IPS-15b (cell line): ENCODE results near the gene NDUFAB1.
A peak's percentile ranks its signal among the peaks of the same experiment; 100 is the strongest.
"Not testable (repeated sequence)": the region's sequence is repeated elsewhere in the genome, so short reads cannot be mapped to it uniquely, and the experiment has no call there.

ENCODE experiments used
- H3K27me3 ChIP-seq: one replicate; pipeline ENCODE4 v1.6.1; 2013; ENCODE audit warnings: low read length; ENCODE audit not compliant: control insufficient read depth, insufficient read depth
- H3K36me3 ChIP-seq: one replicate; pipeline ENCODE4 v1.6.1; 2013; ENCODE audit warnings: low read length; ENCODE audit not compliant: control insufficient read depth, insufficient read depth
- H3K4me1 ChIP-seq: one replicate; pipeline ENCODE4 v1.6.1; 2013; ENCODE audit warnings: mild to moderate bottlenecking, low read length; ENCODE audit not compliant: control insufficient read depth, insufficient read depth
- H3K4me3 ChIP-seq: one replicate; pipeline ENCODE4 v1.5.1; 2013; ENCODE audit warnings: low read depth, low read length
- H3K9ac ChIP-seq: one replicate; pipeline ENCODE4 v1.6.1; 2013; ENCODE audit warnings: low read depth, mild to moderate bottlenecking, low read length
- H3K9me3 ChIP-seq: one replicate; pipeline ENCODE4 v1.6.1; 2013; ENCODE audit warnings: mild to moderate bottlenecking, low read length; ENCODE audit not compliant: control insufficient read depth, insufficient read depth

The NDUFAB1 gene

DNA sequence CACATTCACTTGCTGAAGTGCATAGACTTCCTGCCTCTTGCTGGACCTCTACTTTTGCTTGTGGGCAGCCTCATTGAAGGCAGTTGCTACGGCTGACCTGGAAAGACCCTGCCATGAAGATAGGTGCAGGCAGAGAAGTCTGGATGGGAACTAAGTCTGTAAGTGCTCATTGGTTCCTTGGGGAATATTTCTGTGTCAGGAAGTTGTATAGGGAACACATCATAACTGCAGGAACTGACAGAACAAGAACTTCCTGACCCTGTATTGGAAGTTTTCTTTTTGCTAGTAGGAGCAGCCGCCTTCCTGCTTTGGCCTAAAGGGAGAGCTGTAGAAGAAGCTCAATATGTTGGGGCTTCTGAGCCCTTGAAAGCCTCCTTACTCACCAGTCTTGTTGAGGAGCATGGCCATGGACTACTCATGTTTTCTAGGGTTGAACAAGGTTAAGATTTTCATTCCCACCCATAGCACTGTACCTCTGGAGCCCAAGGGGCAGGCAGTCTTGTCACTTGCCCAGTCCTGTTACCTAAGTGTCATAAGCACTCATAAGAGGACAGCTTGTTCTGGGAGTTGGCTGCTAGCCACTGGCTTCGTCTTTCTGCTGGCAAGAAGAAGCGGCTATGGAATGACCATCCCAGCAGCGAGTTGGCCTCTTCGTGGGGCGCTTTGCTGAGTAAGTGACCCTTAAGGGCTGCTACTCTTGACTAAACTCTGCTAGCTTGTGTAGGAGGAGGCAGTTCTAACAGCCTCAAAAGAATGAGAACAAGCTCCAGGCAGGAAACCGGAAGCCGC, 31.3 kb downstream of the NDUFAB1 start:
- no peaks in the 10 kb centered on the region for H3K9me3 ChIP-seq
- H3K4me1 ChIP-seq: no peaks in the 10 kb centered on the region
- no peak overlapping the region for H3K4me3 ChIP-seq
- peaks cover 62% of the 10 kb centered on the region for H3K36me3 ChIP-seq
- no peak overlapping the region for H3K9ac ChIP-seq
- no peaks in the 10 kb centered on the region for H3K27me3 ChIP-seq

DNA sequence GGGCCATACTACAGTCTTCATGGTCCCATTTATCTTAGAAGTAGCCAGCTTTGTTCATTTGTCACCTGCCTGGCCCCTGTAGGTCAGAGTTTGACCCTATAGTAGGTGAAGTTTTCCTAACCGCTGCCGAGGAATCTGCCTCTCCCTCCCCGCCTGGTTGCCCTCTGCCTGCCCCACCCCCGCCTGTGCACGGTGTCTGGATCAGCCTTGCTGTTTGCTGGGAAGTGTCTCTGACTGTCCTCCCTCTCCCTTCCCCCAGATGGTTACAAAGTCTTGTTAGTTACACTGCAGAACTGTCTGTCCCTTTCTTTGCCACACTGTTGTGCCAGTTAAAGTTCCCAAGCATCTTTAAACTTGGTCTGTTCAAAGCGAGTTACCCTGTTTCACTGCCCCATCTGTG, 32.9 kb downstream of the NDUFAB1 start:
- H3K4me1 ChIP-seq: peaks cover 2% of the 10 kb centered on the region
- H3K27me3 ChIP-seq: no peaks in the 10 kb centered on the region
- H3K9me3 ChIP-seq: no peaks in the 10 kb centered on the region
- H3K9ac ChIP-seq: no peak overlapping the region
- H3K4me3 ChIP-seq: no peak overlapping the region
- H3K36me3 ChIP-seq: peaks cover 53% of the 10 kb centered on the region

DNA sequence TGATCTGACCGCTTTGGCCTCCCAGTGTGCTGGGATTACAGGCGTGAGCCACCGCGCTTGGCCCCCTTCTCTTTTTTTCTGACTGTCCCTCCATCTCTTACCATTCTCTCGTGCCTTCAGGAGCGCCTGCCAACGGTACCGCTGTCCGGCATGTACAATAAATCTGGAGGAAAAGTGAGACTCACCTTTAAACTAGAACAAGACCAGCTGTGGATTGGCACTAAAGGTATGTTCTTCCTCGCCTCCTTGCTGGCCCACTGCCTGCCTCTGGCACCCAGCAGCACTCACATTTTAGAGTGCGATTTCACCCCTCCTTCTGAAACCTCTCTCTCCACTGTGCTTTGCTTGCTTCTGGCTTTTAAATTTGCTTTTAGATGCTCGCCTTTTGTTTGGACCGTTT, 33.6 kb downstream of the NDUFAB1 start:
- no peak overlapping the region for H3K9ac ChIP-seq
- peaks cover 53% of the 10 kb centered on the region for H3K36me3 ChIP-seq
- H3K27me3 ChIP-seq: no peaks in the 10 kb centered on the region
- no peak overlapping the region for H3K4me3 ChIP-seq
- H3K4me1 ChIP-seq: peaks cover 2% of the 10 kb centered on the region
- no peaks in the 10 kb centered on the region for H3K9me3 ChIP-seq

DNA sequence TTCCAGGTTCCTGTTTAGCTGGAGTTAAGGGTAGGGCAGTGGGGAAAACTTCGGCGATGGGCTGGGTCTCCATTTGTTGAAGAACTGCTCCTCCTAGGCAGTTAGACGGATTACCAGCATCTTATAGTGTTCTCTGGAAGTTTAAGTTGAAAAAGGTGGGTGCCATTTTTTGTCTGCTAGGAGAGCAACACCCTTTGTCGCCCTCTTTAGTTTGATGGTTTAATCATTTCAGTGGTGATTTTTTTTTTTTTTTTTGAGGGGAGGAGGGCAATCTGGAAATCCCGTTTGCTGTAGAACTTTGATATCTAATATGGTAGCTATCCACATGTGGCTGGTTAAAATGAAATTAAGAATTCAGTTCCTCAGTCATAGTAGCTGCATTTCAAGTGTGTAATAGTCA, 34.5 kb downstream of the NDUFAB1 start:
- Histone ChIP-seq H3K27me3 (no peaks in the 10 kb centered on the region), H3K36me3 (peaks cover 47% of the 10 kb centered on the region), H3K4me3 (no peak overlapping the region), H3K4me1 (peaks cover 2% of the 10 kb centered on the region), H3K9me3 (no peaks in the 10 kb centered on the region), H3K9ac (no peak overlapping the region)

DNA sequence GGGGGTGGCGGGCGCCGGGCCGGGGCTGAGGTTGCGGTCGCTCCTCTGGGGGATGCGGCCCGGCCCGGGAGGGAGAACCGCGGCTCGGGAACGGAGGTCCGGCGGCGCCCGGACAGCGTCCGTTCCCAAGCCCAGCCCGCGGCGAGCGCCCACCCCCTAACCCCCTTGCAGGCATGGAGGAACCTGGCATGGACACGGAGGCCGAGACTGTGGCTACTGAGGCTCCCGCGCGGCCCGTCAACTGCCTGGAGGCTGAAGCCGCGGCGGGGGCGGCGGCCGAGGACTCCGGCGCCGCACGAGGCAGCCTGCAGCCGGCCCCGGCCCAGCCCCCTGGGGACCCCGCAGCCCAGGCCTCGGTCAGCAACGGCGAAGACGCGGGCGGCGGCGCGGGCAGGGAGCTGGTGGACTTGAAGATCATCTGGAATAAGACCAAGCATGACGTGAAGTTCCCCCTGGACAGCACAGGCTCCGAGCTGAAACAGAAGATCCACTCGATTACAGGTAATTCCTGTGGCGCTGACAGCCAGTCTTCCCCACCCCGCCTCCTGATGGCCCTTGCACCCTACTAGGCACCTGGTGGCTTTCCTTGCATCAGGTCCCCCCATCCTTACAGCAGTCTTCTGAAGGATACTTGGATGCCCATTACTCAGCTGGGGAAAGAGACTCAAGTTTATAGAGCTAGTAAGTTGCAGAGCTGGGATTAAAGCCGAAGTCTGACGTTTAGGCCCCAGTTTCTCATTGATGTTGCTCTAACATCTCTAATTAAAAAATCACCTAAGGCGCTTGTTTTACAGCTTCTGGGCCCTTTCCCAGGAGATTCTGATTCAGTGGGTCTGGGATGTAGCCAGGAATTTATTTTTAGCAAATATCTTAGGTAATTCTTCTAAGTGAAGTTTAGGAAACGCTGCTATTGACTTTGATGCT, 38.1 kb downstream of the NDUFAB1 start:
- H3K36me3 ChIP-seq: peaks cover 19% of the 10 kb centered on the region
- H3K27me3 ChIP-seq: no peaks in the 10 kb centered on the region
- H3K9me3 ChIP-seq: no peaks in the 10 kb centered on the region
- H3K4me1 ChIP-seq: peaks cover 5% of the 10 kb centered on the region
- H3K4me3 ChIP-seq: peak overlapping the region; percentile 94
- H3K9ac ChIP-seq: peak overlapping the region; percentile 98

DNA sequence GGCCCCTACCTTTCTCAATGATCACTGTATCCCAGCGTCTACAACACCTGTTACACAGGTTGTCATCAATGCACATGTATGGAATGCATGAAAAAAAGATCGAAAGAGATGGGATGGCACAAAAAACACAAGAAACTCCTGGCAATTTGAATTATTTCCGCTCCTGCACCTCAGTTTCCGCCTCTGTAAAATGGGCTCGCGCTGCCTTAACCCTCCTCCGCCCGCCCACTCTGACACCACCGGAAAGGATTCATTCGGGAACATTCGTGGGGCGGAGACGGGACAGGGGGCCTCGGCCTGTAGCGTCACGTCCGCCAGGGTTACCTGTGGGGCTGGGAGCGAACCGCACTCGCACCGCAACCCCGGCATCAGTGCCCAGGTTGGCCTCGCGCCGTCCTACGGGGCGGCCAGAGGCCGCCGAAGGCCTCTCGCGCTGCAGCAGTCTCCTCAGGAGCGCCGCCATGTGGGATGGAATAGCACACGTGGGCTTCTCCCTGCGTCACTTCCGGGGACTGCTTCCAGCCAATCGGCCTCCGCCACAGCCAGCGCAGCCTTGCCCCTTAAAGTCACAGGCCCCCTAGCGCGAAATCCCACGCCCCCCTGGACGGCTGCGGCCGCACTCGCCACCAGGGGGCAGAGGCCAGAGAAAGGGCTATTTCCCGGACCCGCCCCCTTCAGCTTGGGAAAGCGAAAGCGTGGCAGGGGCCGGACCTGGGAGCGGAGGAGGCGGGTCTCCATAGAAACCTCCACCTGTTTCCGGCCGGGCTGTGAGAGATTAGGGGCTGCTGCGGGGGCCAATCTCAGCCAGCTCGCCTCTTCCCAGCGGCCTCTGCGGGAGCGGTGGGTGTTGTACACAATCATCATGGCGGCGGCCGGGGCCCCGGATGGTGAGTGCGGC, 39.0 kb downstream of the NDUFAB1 start, which contains the start of the genes EARS2 and UBFD1:
Gene EARS2, minus strand, starts transcription at position 470 of the 898 bp plus-strand sequence. Its CDS starts 7 bp downstream, at position 463.
Gene UBFD1, plus strand, starts transcription at position 847 of the 898 bp plus-strand sequence. Its CDS starts 16 bp downstream, at position 863.
- H3K9me3 ChIP-seq: no peaks in the 10 kb centered on the region
- H3K4me1 ChIP-seq: peaks cover 5% of the 10 kb centered on the region
- peaks cover 18% of the 10 kb centered on the region for H3K36me3 ChIP-seq
- peak within 1 kb of the TSS; percentile 98 for H3K9ac ChIP-seq
- H3K27me3 ChIP-seq: no peaks in the 10 kb centered on the region
- H3K4me3 ChIP-seq: peak within 1 kb of the TSS; percentile 94

DNA sequence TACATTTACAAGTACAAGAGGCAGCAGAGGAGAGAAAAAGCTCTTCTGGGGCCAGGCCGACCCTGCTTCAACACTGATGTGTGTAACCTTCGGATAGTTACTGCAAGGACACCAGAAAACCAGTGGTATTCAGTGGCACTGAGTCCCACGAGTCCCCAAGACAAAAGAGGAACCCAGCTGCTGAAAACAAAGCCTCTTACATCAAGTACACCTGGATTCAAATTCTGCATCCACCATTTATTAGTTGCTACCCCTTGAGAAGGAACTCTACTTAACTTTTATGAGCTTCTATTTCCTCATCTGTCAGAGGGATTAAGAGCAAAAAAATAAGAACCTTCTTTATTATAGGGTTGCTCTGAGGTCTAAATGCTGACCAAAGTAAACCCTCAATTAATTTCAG, 41.6 kb downstream of the NDUFAB1 start:
- peaks cover 5% of the 10 kb centered on the region for H3K4me1 ChIP-seq
- no peaks in the 10 kb centered on the region for H3K9me3 ChIP-seq
- H3K27me3 ChIP-seq: no peaks in the 10 kb centered on the region
- peaks cover 27% of the 10 kb centered on the region for H3K36me3 ChIP-seq
- H3K4me3 ChIP-seq: no peak overlapping the region
- H3K9ac ChIP-seq: no peak overlapping the region

DNA sequence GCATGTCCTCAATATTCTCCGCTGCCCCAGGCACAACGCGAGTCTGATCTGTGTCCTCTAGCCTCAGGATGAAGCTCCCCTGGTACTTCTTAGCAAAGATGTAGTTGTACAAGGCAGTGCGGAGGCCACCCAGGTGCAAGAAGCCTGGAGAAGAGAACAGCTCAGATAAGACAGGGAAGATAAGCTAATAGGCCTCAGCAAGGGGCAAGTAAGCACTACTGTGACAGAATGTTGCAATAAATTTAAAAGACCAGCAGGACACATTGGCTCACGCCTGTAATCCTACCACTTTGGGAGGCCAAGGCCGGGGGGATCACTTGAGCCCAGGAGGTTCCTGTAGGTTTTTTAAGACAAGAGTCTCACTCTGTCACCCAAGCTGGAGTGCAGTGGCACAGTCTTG, 44.0 kb downstream of the NDUFAB1 start:
- Histone ChIP-seq H3K9me3 (no peaks in the 10 kb centered on the region), H3K27me3 (no peaks in the 10 kb centered on the region), H3K36me3 (peaks cover 32% of the 10 kb centered on the region), H3K9ac (no peak overlapping the region), H3K4me3 (no peak overlapping the region), H3K4me1 (peaks cover 3% of the 10 kb centered on the region)

DNA sequence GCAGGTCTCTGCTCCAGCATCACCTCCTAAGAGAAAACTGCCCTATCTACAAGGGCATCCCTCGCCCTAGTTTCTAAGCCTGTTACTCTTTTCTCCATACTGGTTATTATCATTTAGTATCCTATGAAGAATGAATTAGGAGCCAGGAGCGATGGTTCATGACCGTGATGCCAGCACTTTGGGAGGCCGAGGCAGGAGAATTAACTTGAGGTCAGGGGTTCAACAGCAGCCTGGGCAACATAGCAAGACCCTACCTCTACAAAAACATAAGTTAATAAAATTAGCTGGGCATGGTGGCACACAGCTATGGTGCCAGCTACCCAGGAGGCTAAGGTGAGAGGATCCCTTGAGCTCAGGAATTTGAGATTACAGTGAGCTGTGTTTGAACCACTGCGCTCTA, 46.2 kb downstream of the NDUFAB1 start:
- Histone ChIP-seq H3K9me3 (no peaks in the 10 kb centered on the region), H3K4me3 (no peak overlapping the region), H3K27me3 (no peaks in the 10 kb centered on the region), H3K36me3 (peaks cover 48% of the 10 kb centered on the region), H3K4me1 (no peaks in the 10 kb centered on the region), H3K9ac (no peak overlapping the region)

DNA sequence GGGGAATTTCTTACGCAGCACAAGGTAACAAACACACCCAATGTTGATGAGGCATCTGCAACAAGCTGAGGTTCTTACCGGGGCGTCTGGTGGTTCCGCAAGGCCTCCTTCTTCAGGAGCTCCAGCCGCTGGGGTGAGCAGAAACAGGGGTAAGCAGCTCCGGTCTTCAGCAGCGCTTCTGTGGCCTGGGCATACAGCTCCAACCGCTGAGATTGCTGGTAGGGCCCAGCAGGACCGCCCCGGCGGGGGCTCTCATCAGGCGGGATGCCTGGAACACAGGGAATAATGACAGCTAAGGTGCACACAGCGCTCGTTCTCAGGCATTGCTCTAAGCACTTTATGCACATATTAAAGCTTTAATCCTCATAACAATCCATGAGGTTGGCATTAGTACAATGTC, 51.7 kb downstream of the NDUFAB1 start:
- Histone ChIP-seq H3K27me3 (no peaks in the 10 kb centered on the region), H3K9me3 (no peaks in the 10 kb centered on the region), H3K4me1 (no peaks in the 10 kb centered on the region), H3K9ac (no peak overlapping the region), H3K4me3 (no peak overlapping the region), H3K36me3 (peaks cover 42% of the 10 kb centered on the region)

DNA sequence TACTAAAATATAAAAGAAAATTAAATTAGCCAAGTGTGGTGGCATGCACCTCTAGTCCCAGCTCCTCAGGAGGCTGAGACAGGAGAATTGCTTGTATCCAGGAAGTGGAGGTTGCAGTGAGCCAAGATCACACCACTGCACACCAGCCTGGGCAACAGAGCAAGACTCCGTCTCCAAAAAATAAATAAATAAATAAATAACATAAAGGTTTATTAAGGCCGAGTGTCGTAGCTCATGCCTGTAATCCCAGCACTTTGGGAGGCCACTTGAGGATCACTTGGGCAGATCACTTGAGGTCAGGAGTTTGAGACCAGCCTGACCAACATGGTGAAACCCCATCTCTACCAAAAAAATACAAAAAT, 55.3 kb downstream of the NDUFAB1 start:
- H3K4me1 ChIP-seq, H3K9me3 ChIP-seq, H3K9ac ChIP-seq, H3K27me3 ChIP-seq, H3K4me3 ChIP-seq: not testable (repeated sequence)
- H3K36me3 ChIP-seq: peaks cover 36% of the 10 kb centered on the region
